Measurements from ENCODE around the gene UST. TPM values are rescaled to one million over a fixed set of nuclear protein-coding genes. Genes with fewer than 3 reads are reported as not detected.

Gene UST
- total and polyA plus RNA-seq, 3 donors from 2014 or later: 14.9 to 16.0 (median 14.9) TPM

- Histone ChIP-seq H3K4me1 (no peaks in the 10 kb centered on the region), H3K27ac (no peak overlapping the region), H3K9me3 (no peaks in the 10 kb centered on the region), H3K4me3 (no peak overlapping the region), H3K27me3 (no peaks in the 10 kb centered on the region), H3K36me3 (ENCODE audit: low read depth, missing control alignments) (no peaks in the 10 kb centered on the region)
- TF ChIP-seq, protein P1, sequence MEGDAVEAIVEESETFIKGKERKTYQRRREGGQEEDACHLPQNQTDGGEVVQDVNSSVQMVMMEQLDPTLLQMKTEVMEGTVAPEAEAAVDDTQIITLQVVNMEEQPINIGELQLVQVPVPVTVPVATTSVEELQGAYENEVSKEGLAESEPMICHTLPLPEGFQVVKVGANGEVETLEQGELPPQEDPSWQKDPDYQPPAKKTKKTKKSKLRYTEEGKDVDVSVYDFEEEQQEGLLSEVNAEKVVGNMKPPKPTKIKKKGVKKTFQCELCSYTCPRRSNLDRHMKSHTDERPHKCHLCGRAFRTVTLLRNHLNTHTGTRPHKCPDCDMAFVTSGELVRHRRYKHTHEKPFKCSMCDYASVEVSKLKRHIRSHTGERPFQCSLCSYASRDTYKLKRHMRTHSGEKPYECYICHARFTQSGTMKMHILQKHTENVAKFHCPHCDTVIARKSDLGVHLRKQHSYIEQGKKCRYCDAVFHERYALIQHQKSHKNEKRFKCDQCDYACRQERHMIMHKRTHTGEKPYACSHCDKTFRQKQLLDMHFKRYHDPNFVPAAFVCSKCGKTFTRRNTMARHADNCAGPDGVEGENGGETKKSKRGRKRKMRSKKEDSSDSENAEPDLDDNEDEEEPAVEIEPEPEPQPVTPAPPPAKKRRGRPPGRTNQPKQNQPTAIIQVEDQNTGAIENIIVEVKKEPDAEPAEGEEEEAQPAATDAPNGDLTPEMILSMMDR (IDR thresholded peaks at IDR 0.05): no peak
- TF ChIP-seq POLR2A (IDR thresholded peaks at IDR 0.05): no peak
- no peak for DNase-seq
- 72 to 84% methylated on average over 5 of the region's 5 CpGs for WGBS, 2 donors
- intact Hi-C loops (cut with DNase I; ENCODE audit: low total_unique reads): no loop called here
These were observed 308.5 kb downstream of the UST start for GRCh38 chr6:149055195-149055899.

GRCh38 chr6:149056777-149057463 lies 310.1 kb downstream of the UST start:
- Histone ChIP-seq H3K4me3 (no peak overlapping the region), H3K27ac (no peak overlapping the region), H3K36me3 (ENCODE audit: low read depth, missing control alignments) (no peaks in the 10 kb centered on the region), H3K27me3 (no peaks in the 10 kb centered on the region), H3K9me3 (no peaks in the 10 kb centered on the region), H3K4me1 (no peaks in the 10 kb centered on the region)
- intact Hi-C loops (cut with DNase I; ENCODE audit: low total_unique reads): no loop called here
- WGBS, 2 donors: 68 to 70% methylated on average over 4 of the region's 4 CpGs
- TF ChIP-seq POLR2A (IDR thresholded peaks at IDR 0.05): no peak
- TF ChIP-seq, protein P1 (IDR thresholded peaks at IDR 0.05): no peak
- no peak for DNase-seq

DNA sequence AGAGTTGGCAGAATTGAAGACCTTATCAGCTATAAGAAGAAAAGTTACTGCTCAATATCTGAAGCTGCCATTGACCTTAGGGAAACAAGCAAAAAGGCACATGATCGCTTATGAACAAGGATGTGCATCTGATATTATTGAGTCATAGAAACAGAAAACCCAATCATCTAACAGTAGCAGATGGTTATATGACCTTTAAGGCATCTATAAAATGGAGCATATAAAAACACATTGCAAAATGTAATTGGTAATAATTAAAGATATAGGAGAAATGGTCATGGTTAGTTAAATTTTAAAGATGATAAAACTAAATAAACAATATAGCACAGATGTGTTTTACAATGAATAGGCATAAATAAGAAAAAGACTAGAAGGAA lies 310.6 kb downstream of the UST start:
- Histone ChIP-seq H3K4me3 (no peak overlapping the region), H3K36me3 (ENCODE audit: low read depth, missing control alignments) (no peaks in the 10 kb centered on the region), H3K27me3 (no peaks in the 10 kb centered on the region), H3K4me1 (no peaks in the 10 kb centered on the region), H3K9me3 (no peaks in the 10 kb centered on the region), H3K27ac (no peak overlapping the region)
- TF ChIP-seq, protein P1 (IDR thresholded peaks at IDR 0.05): no peak
- no peak for TF ChIP-seq POLR2A (IDR thresholded peaks at IDR 0.05)
- intact Hi-C loops (cut with DNase I; ENCODE audit: low total_unique reads): no loop called here
- 77 to 87% methylated on average over 1 of the region's 1 CpG for WGBS, 2 donors
- no peak for DNase-seq

DNA sequence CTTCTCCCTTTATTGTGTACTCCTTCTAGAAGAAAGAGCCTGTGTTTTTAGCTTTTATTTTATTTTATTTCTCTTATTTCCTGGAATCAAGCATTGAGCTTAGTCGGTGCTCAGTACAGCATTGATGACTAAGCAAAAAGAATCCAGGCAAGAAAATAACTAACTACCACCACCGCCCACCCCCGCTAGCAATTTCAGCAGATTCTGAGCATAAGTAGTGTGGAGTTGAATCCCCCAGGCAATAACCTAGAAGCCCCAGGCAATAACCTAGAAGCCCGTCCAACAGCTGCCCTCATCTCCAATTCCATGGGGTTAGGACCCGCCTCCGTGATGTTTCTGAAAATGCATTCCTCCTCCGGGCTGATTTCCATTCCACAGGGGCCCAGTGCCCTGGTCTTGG lies 312.7 kb downstream of the UST start:
- WGBS, 2 donors: 75 to 80% methylated on average over 7 of the region's 7 CpGs
- H3K4me1 ChIP-seq: no peaks in the 10 kb centered on the region
- no peaks in the 10 kb centered on the region for H3K36me3 ChIP-seq (ENCODE audit: low read depth, missing control alignments)
- H3K4me3 ChIP-seq: no peak overlapping the region
- no peaks in the 10 kb centered on the region for H3K27me3 ChIP-seq
- intact Hi-C loops (cut with DNase I; ENCODE audit: low total_unique reads): no loop called here
- no peak for DNase-seq
- H3K27ac ChIP-seq: no peak overlapping the region
- TF ChIP-seq, protein P1 (IDR thresholded peaks at IDR 0.05): no peak
- no peak for TF ChIP-seq POLR2A (IDR thresholded peaks at IDR 0.05)
- no peaks in the 10 kb centered on the region for H3K9me3 ChIP-seq
